GM23248 (cell line): ENCODE data around the gene MORN4.

ENCODE experiments used
- EZH2 ChIP-seq: fragments of 200-600 bp; sonication (generic); IDR thresholded peaks from 2 replicates; pipeline ENCODE4 v1.6.1; 2018; ENCODE audit warnings: antibody characterized with exemption, mild to moderate bottlenecking; ENCODE audit not compliant: insufficient read depth, poor library complexity, severe bottlenecking
- EZH2phosphoT487 ChIP-seq: fragments of 200-600 bp; sonication (generic); IDR thresholded peaks from 2 replicates; pipeline ENCODE4 v1.6.1; 2018; ENCODE audit warnings: antibody characterized with exemption, moderate library complexity, mild to moderate bottlenecking, low read depth; ENCODE audit not compliant: insufficient read depth

DNA sequence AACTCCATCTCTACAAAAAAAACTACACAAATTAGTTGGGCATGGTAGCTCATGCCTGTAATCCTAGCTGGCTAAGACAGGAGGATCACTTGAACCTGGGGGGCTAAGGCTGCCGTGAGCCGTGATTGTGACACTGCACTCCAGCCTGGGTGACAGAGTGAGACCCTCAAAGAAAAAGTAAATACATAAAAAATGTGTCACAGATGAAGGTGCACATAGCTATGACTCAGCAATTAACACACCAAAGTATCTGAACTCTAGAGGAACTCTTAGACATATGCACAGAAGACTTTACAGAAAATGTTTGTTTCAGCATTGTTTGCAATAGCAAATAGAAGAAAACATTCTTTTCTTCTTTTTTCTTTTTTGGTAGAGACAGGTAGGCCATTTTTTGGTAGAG lies 35.5 kb downstream of the MORN4 start:
- no peak for TF ChIP-seq EZH2phosphoT487
- no peak for TF ChIP-seq EZH2
